Measurements from ENCODE around the gene SCFD2. TPM values are rescaled to one million over a fixed set of nuclear protein-coding genes. Genes with fewer than 3 reads are reported as not detected.

Gene SCFD2
- total RNA-seq, 1 donor from 2014 or later: 17.2 TPM

GRCh38 chr4:52979020-52979419 is 386.8 kb downstream of the SCFD2 start:
- peaks cover 2% of the 10 kb centered on the region for H3K9me3 Mint-ChIP-seq (ENCODE audit: unreplicated experiment)
- peaks cover 30% of the 10 kb centered on the region for H3K4me1 Mint-ChIP-seq (ENCODE audit: low read depth, unreplicated experiment)
- TF ChIP-seq CTCF (IDR thresholded peaks at IDR 0.05; ENCODE audit: partially characterized antibody, unreplicated experiment): no peak
- H3K27ac Mint-ChIP-seq (ENCODE audit: unreplicated experiment): no peak overlapping the region
- H3K36me3 Mint-ChIP-seq (ENCODE audit: unreplicated experiment): no peaks in the 10 kb centered on the region
- H3K4me3 Mint-ChIP-seq (ENCODE audit: unreplicated experiment): no peak overlapping the region
- H3K27me3 Mint-ChIP-seq (ENCODE audit: unreplicated experiment): peaks cover 2% of the 10 kb centered on the region
- no peak for DNase-seq

- no peak for DNase-seq
- H3K9me3 Mint-ChIP-seq (ENCODE audit: unreplicated experiment): peaks cover 2% of the 10 kb centered on the region
- H3K4me1 Mint-ChIP-seq (ENCODE audit: low read depth, unreplicated experiment): peaks cover 27% of the 10 kb centered on the region
- no peaks in the 10 kb centered on the region for H3K36me3 Mint-ChIP-seq (ENCODE audit: unreplicated experiment)
- H3K27ac Mint-ChIP-seq (ENCODE audit: unreplicated experiment): no peak overlapping the region
- no peak for TF ChIP-seq CTCF (IDR thresholded peaks at IDR 0.05; ENCODE audit: partially characterized antibody, unreplicated experiment)
- no peak overlapping the region for H3K4me3 Mint-ChIP-seq (ENCODE audit: unreplicated experiment)
- H3K27me3 Mint-ChIP-seq (ENCODE audit: unreplicated experiment): peaks cover 2% of the 10 kb centered on the region
Measured at GRCh38 chr4:52977252-52977651, 388.6 kb downstream of the SCFD2 start.

- TF ChIP-seq CTCF (IDR thresholded peaks at IDR 0.05; ENCODE audit: partially characterized antibody, unreplicated experiment): no peak
- H3K4me1 Mint-ChIP-seq (ENCODE audit: low read depth, unreplicated experiment): peaks cover 23% of the 10 kb centered on the region
- H3K36me3 Mint-ChIP-seq (ENCODE audit: unreplicated experiment): no peaks in the 10 kb centered on the region
- peaks cover 2% of the 10 kb centered on the region for H3K9me3 Mint-ChIP-seq (ENCODE audit: unreplicated experiment)
- H3K4me3 Mint-ChIP-seq (ENCODE audit: unreplicated experiment): no peak overlapping the region
- no peak for DNase-seq
- H3K27me3 Mint-ChIP-seq (ENCODE audit: unreplicated experiment): peaks cover 2% of the 10 kb centered on the region
- H3K27ac Mint-ChIP-seq (ENCODE audit: unreplicated experiment): no peak overlapping the region
Measured at GRCh38 chr4:52976523-52977230, 389.2 kb downstream of the SCFD2 start.

GRCh38 chr4:52968691-52969090 is 397.2 kb downstream of the SCFD2 start:
- Mint-ChIP-seq H3K4me3 (ENCODE audit: unreplicated experiment) (no peak overlapping the region), H3K36me3 (ENCODE audit: unreplicated experiment) (peaks cover 16% of the 10 kb centered on the region), H3K27me3 (ENCODE audit: unreplicated experiment) (peaks cover 4% of the 10 kb centered on the region), H3K4me1 (ENCODE audit: low read depth, unreplicated experiment) (no peaks in the 10 kb centered on the region), H3K27ac (ENCODE audit: unreplicated experiment) (no peak overlapping the region), H3K9me3 (ENCODE audit: unreplicated experiment) (peaks cover 4% of the 10 kb centered on the region)
- TF ChIP-seq CTCF (IDR thresholded peaks at IDR 0.05; ENCODE audit: partially characterized antibody, unreplicated experiment): no peak
- DNase-seq: no peak

- Mint-ChIP-seq H3K36me3 (ENCODE audit: unreplicated experiment) (peaks cover 16% of the 10 kb centered on the region), H3K9me3 (ENCODE audit: unreplicated experiment) (peaks cover 4% of the 10 kb centered on the region), H3K27me3 (ENCODE audit: unreplicated experiment) (peaks cover 4% of the 10 kb centered on the region), H3K4me3 (ENCODE audit: unreplicated experiment) (no peak overlapping the region), H3K4me1 (ENCODE audit: low read depth, unreplicated experiment) (no peaks in the 10 kb centered on the region), H3K27ac (ENCODE audit: unreplicated experiment) (no peak overlapping the region)
- no peak for TF ChIP-seq CTCF (IDR thresholded peaks at IDR 0.05; ENCODE audit: partially characterized antibody, unreplicated experiment)
- DNase-seq: no peak
Measured at GRCh38 chr4:52968241-52968640, 397.6 kb downstream of the SCFD2 start.

Measured in glutamatergic neuron (in vitro differentiated cells).